Spleen (tissue), 11 donors: ENCODE results near the gene GNG4. TPM values are rescaled to one million over a fixed set of nuclear protein-coding genes. Genes with fewer than 3 reads are reported as not detected.

Experiments
- DNase-seq: peaks from one replicate; pipeline ENCODE4 v3.0.0-alpha.2; 2020
- H3K27ac ChIP-seq, 8 donors: fragments of 200-600 bp; sonication (generic) in 7 of 8; 1 replicate in 4 of 8; 2 replicates in 4 of 8; pipeline versions ENCODE4 v1.5.0 to v1.8.0; 2016 to 2021; ENCODE audit warnings: inconsistent platforms in 4 of 8, mild to moderate bottlenecking in 4 of 8, moderate library complexity in 1 of 8
- H3K27me3 ChIP-seq, 7 donors: fragments of 200-600 bp; sonication (generic) in 6 of 7; replicated peaks in 1 of 7; 1 replicate in 4 of 7; 2 replicates in 3 of 7; pipeline versions ENCODE4 v1.5.0 to v1.8.0; 2016 to 2021; ENCODE audit warnings: inconsistent platforms in 3 of 7, mild to moderate bottlenecking in 1 of 7
- H3K36me3 ChIP-seq, 6 donors: fragments of 200-600 bp; sonication (generic) in 5 of 6; 1 replicate in 4 of 6; 2 replicates in 2 of 6; pipeline versions ENCODE4 v1.5.0 to v1.8.0; 2016 to 2021; ENCODE audit warnings: inconsistent platforms in 2 of 6
- H3K4me1 ChIP-seq, 6 donors: fragments of 200-600 bp; sonication (generic) in 5 of 6; 1 replicate in 3 of 6; 2 replicates in 3 of 6; pipeline versions ENCODE4 v1.5.0 to v1.8.0; 2016 to 2021; ENCODE audit warnings: inconsistent platforms in 3 of 6
- H3K4me3 ChIP-seq, 8 donors: fragments of 200-600 bp; sonication (generic) in 7 of 8; 1 replicate in 4 of 8; 2 replicates in 4 of 8; pipeline versions ENCODE4 v1.5.0 to v1.8.0; 2016 to 2021; ENCODE audit warnings: inconsistent platforms in 4 of 8, mild to moderate bottlenecking in 4 of 8, moderate library complexity in 2 of 8
- H3K9me3 ChIP-seq, 8 donors: fragments of 200-600 bp; sonication (generic) in 7 of 8; 1 replicate in 4 of 8; 2 replicates in 4 of 8; pipeline versions ENCODE4 v1.5.0 to v1.8.0; 2016 to 2021; ENCODE audit warnings: inconsistent platforms in 4 of 8
- CTCF ChIP-seq, 11 experiments: fragments of 200-600 bp in 7 of 11; fragments of 450-650 bp in 4 of 11; sonication (generic) in 4 of 11; IDR thresholded peaks in 8 of 11; conservative IDR thresholded peaks in 3 of 11; 1 replicate in 7 of 11; 2 replicates in 4 of 11; pipeline versions ENCODE4 v1.4.0 to v1.8.0; 2016 to 2021; ENCODE audit warnings: antibody characterized with exemption in 11 of 11, inconsistent platforms in 4 of 11, mild to moderate bottlenecking in 1 of 11
- POLR2A ChIP-seq, 3 donors: fragments of 450-650 bp; IDR thresholded peaks; one replicate each; pipeline ENCODE4 v1.5.1; 2017; ENCODE audit warnings: antibody characterized with exemption in 3 of 3, mild to moderate bottlenecking in 1 of 3
- POLR2AphosphoS5 ChIP-seq, 3 donors: sonication (generic); formaldehyde crosslinking; IDR thresholded peaks; one replicate each; pipeline ENCODE4 v1.5.1; 2017; ENCODE audit warnings: antibody characterized with exemption in 3 of 3
- WGBS, 5 donors: extraction: QIAGEN DNeasy Blood & Tissue Kit in 3 of 5; methylation state at CpG; one replicate each; pipeline versions ENCODE4 v1.1.5 to v1.1.7; 2013 to 2018; 5-methylcytosine and 5-hydroxymethylcytosine counted together
- intact Hi-C: fragments of 100-400 bp; cut with DNase I; formaldehyde crosslinking; loops from one replicate; pipeline ENCODE4 v1.15.0; 2023; ENCODE audit warnings: low total_unique reads
- polyA plus RNA-seq, 3 donors: library from polyadenylated mRNA; stranded (reverse); fragments of 200-250 nt; gene quantifications; one replicate each; pipeline ENCODE4 v1.2.1, GENCODE V29; 2013
- total RNA-seq, 7 donors: library from RNA; depleted of rRNA in 3 of 7; stranded (reverse); fragments of >200 nt in 3 of 7; fragmentation: NEBNext Ultra II Directional in 4 of 7; extraction: Animal tissue kit (Norgen Biotek cat#: 25700) in 4 of 7; gene quantifications; one replicate each; pipeline versions ENCODE4 v1.1.0 to v1.2.1, GENCODE V29; 2016 to 2021
- donor health status: healthy with polysubstance abuse.
- donor health status: DM: no; HTN: no; CAD: no; lungs with moderate emphysema.
- donor health status: DM: no; HTN: no; CAD: no.
- donor health status: Bipolar disorder and iron deficiency.
- donor health status: healthy.
- donor health status: DM: no; HTN: no; CAD: no.
- donor health status: DM: yes; HTN: yes; CAD: no.

Gene GNG4
- total and polyA plus RNA-seq, 10 donors: 0.13 to 0.65 (median 0.18) TPM; not detected in 6

- no peaks in the 10 kb centered on the region for H3K36me3 ChIP-seq
- no peak for TF ChIP-seq POLR2AphosphoS5 (IDR thresholded peaks at IDR 0.05)
- no peak for TF ChIP-seq CTCF (IDR thresholded peaks at IDR 0.05 in 8 of 11, conservative IDR thresholded peaks at IDR 0.05 in 3 of 11)
- TF ChIP-seq POLR2A (IDR thresholded peaks at IDR 0.05): no peak
- intact Hi-C loops: no loop called here
- peaks cover 0 to 26% (median 15%) of the 10 kb centered on the region in 8 donors for H3K9me3 ChIP-seq
- H3K27me3 ChIP-seq: peaks cover 0 to 18% (median 0%) of the 10 kb centered on the region in 7 donors
- WGBS, 5 donors: 82 to 90% (median 87%) methylated on average over 9 of the region's 9 CpGs
- DNase-seq: no peak
- H3K4me1 ChIP-seq: no peaks in the 10 kb centered on the region
- H3K4me3 ChIP-seq: no peak overlapping the region
- H3K27ac ChIP-seq: no peak overlapping the region
These were observed 61.4 kb downstream of the GNG4 start for GRCh38 chr1:235588156-235588555.

- H3K4me3 ChIP-seq: no peak overlapping the region
- peaks cover 0 to 26% (median 15%) of the 10 kb centered on the region in 8 donors for H3K9me3 ChIP-seq
- no peaks in the 10 kb centered on the region for H3K4me1 ChIP-seq
- no peak overlapping the region for H3K27ac ChIP-seq
- TF ChIP-seq CTCF (IDR thresholded peaks at IDR 0.05 in 8 of 11, conservative IDR thresholded peaks at IDR 0.05 in 3 of 11): no peak
- no peak for TF ChIP-seq POLR2AphosphoS5 (IDR thresholded peaks at IDR 0.05)
- no peak for TF ChIP-seq POLR2A (IDR thresholded peaks at IDR 0.05)
- intact Hi-C loops: no loop called here
- peaks cover 0 to 18% (median 0%) of the 10 kb centered on the region in 7 donors for H3K27me3 ChIP-seq
- peak; percentile 15 for DNase-seq
- WGBS, 5 donors: 82 to 95% (median 90%) methylated on average over 2 of the region's 2 CpGs
- no peaks in the 10 kb centered on the region for H3K36me3 ChIP-seq
These were observed 62.6 kb downstream of the GNG4 start for GRCh38 chr1:235586992-235587391.

GRCh38 chr1:235586413-235586812 lies 63.2 kb downstream of the GNG4 start:
- peaks cover 0 to 14% (median 0%) of the 10 kb centered on the region in 7 donors for H3K27me3 ChIP-seq
- H3K27ac ChIP-seq: no peak overlapping the region
- H3K4me3 ChIP-seq: no peak overlapping the region
- no peaks in the 10 kb centered on the region for H3K4me1 ChIP-seq
- H3K9me3 ChIP-seq: peaks cover 0 to 26% (median 15%) of the 10 kb centered on the region in 8 donors
- peak; percentile 16 for DNase-seq
- 73 to 87% (median 78%) methylated on average over 5 of the region's 5 CpGs for WGBS, 5 donors
- TF ChIP-seq CTCF (IDR thresholded peaks at IDR 0.05 in 8 of 11, conservative IDR thresholded peaks at IDR 0.05 in 3 of 11): no peak
- no peak for TF ChIP-seq POLR2AphosphoS5 (IDR thresholded peaks at IDR 0.05)
- no peak for TF ChIP-seq POLR2A (IDR thresholded peaks at IDR 0.05)
- intact Hi-C loops: no loop called here
- no peaks in the 10 kb centered on the region for H3K36me3 ChIP-seq

GRCh38 chr1:235584973-235585372 lies 64.6 kb downstream of the GNG4 start:
- Histone ChIP-seq H3K27ac (no peak overlapping the region), H3K36me3 (no peaks in the 10 kb centered on the region), H3K4me1 (no peaks in the 10 kb centered on the region), H3K9me3 (peaks cover 0 to 22% (median 15%) of the 10 kb centered on the region in 8 donors), H3K4me3 (no peak overlapping the region), H3K27me3 (peaks cover 0 to 3% (median 0%) of the 10 kb centered on the region in 7 donors)
- DNase-seq: no peak
- intact Hi-C loops: no loop called here
- no peak for TF ChIP-seq POLR2A (IDR thresholded peaks at IDR 0.05)
- no peak for TF ChIP-seq POLR2AphosphoS5 (IDR thresholded peaks at IDR 0.05)
- no peak for TF ChIP-seq CTCF (IDR thresholded peaks at IDR 0.05 in 8 of 11, conservative IDR thresholded peaks at IDR 0.05 in 3 of 11)
- WGBS, 5 donors: 50 to 61% (median 52%) methylated on average over 2 of the region's 2 CpGs
